Medulla oblongata (tissue), 1 donor: ENCODE measurements around the gene DHRS11.

Experiments used
- DNase-seq: peaks from one replicate; pipeline ENCODE4 v3.0.0-alpha.2; 2015; ENCODE audit errors: extremely low spot score

The DHRS11 gene

GRCh38 chr17:36650096-36650775, 58.6 kb downstream of the DHRS11 start:
- no peak for DNase-seq
